Stomach smooth muscle (tissue), 2 donors: ENCODE data around the gene CRY1.
A peak's percentile ranks its signal among the peaks of the same experiment; 100 is the strongest.

Experiments
- H3K27ac ChIP-seq: one replicate; pipeline ENCODE4 v1.7.0; 2013; ENCODE audit warnings: mild to moderate bottlenecking, low read length, inconsistent platforms
- H3K27me3 ChIP-seq, 2 donors: one replicate each; pipeline ENCODE4 v1.7.0; 2013; ENCODE audit warnings: low read length in 2 of 2; ENCODE audit not compliant: insufficient read depth in 2 of 2, control insufficient read depth in 1 of 2
- H3K36me3 ChIP-seq, 2 donors: one replicate each; pipeline ENCODE4 v1.7.0; 2013; ENCODE audit warnings: low read length in 2 of 2; ENCODE audit not compliant: control insufficient read depth in 2 of 2, insufficient read depth in 2 of 2
- H3K4me1 ChIP-seq: one replicate; pipeline ENCODE4 v1.7.0; 2013; ENCODE audit warnings: low read length; ENCODE audit not compliant: control insufficient read depth, insufficient read depth
- H3K4me3 ChIP-seq, 2 donors: one replicate each; pipeline ENCODE4 v1.7.0; 2013; ENCODE audit warnings: low read length in 2 of 2
- H3K9ac ChIP-seq, 2 donors: one replicate each; pipeline ENCODE4 v1.7.0; 2013; ENCODE audit warnings: low read length in 2 of 2, mild to moderate bottlenecking in 1 of 2
- H3K9me3 ChIP-seq, 2 donors: one replicate each; pipeline ENCODE4 v1.7.0; 2013; ENCODE audit warnings: low read length in 2 of 2; ENCODE audit not compliant: control insufficient read depth in 2 of 2
- donor health status: healthy.
- donor health status: Pancreatic carcinoma.

The CRY1 gene

DNA sequence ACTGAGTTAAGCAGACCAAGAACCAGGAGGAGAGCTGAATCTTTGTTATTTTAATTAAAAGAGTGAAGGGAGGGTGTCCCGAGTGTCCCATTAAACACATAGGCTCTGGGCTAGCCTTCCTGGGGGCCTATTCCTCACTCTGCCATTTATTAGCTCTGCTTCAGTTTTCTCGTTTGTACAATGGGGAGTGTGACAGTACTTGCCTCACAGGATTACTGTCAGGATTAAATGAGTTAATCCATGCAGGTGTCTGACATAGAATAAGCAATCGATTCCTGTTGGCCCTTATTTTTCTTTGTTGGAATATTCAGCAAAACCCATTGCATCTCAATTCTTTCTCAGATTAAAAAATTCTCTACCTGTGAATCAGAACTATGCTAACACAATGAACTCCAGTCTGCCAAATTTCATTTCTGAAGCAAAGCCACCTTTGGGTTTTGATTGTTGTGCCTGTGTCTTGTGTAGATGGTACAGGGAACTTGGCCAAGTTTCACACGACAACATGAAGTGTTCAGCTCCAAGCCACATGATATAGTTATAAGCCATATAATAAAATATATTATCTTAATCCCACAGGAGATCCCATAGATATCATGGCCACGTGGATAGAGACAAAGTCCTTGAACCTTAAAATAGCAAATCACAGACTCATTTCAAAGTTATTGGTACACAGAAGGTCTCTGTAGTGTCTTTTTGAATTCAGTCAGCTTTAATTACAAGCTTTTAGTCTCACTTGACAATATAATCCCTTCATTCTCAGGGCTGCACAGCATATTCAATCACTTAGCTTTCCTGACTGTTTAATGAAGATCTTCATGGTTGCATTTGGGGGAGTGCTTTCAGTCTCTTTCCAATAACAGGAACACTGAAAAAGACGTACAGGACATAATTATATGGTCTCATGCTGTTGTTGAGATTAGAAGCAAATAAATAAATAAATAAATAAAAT is 34.4 kb upstream of the CRY1 start:
- H3K36me3 ChIP-seq: no peaks in the 10 kb centered on the region
- peaks cover 4% of the 10 kb centered on the region in 2 donors for H3K27me3 ChIP-seq
- H3K9ac ChIP-seq: no peak overlapping the region
- H3K4me3 ChIP-seq: no peak overlapping the region
- no peaks in the 10 kb centered on the region for H3K9me3 ChIP-seq
- no peaks in the 10 kb centered on the region for H3K4me1 ChIP-seq
- no peak overlapping the region for H3K27ac ChIP-seq

DNA sequence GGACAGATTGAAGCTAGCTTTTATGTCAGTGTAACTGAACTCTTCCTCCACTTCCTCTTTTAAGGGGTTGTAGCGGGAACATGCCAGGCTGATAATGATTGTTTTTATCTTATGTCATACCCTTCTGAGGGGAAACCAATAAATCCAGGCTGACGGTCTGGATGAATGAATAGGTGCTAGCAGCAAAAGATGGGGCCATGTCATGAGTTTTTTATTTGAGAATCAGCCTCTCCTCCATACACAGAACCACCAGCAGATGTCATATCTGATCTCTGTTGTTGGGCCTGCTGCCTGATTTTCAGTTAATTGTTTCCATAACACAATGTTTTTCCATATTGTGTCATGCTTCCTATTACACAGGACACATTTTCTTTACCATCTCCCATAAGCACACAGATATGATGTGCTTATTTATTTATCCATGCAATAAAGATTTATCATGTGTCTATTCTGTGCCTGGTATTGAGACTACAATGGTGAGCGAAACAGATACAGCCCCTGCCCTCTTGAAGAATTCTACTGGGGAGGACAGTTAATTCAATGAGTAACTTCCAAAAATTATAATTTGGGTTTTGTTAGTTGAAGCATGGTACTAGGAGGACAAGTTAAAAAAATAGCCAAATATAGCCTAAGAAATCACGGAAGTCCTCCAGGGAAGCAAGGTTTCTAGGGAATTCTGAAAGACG is 33.6 kb upstream of the CRY1 start:
- Histone ChIP-seq H3K27me3 (peaks cover 9 to 11% of the 10 kb centered on the region in 2 donors), H3K36me3 (no peaks in the 10 kb centered on the region), H3K27ac (no peak overlapping the region), H3K4me1 (no peaks in the 10 kb centered on the region), H3K9ac (no peak overlapping the region), H3K9me3 (no peaks in the 10 kb centered on the region), H3K4me3 (no peak overlapping the region)

DNA sequence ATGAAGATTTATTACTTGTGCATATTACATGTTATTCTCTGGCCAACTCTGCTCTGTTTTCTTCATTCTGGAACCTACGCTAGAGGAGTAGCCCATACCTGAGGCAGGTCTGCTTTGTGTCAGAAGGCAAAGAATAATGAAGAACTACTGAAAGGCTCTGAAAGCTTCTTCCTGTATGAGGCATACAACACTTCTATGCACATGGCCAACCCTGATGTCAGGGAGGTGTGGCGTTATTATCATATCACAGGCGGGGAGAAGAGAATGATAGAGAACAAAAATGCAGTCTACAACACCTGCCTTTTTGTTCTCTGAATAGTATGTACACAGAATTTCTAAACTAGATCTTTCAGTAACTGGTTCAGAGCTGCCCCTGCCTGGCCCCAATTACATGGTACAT is 32.5 kb upstream of the CRY1 start:
- H3K4me3 ChIP-seq: no peak overlapping the region
- H3K27ac ChIP-seq: no peak overlapping the region
- no peaks in the 10 kb centered on the region for H3K36me3 ChIP-seq
- no peaks in the 10 kb centered on the region for H3K4me1 ChIP-seq
- H3K9ac ChIP-seq: no peak overlapping the region
- H3K27me3 ChIP-seq: peaks cover 12 to 15% of the 10 kb centered on the region in 2 donors
- no peaks in the 10 kb centered on the region for H3K9me3 ChIP-seq

DNA sequence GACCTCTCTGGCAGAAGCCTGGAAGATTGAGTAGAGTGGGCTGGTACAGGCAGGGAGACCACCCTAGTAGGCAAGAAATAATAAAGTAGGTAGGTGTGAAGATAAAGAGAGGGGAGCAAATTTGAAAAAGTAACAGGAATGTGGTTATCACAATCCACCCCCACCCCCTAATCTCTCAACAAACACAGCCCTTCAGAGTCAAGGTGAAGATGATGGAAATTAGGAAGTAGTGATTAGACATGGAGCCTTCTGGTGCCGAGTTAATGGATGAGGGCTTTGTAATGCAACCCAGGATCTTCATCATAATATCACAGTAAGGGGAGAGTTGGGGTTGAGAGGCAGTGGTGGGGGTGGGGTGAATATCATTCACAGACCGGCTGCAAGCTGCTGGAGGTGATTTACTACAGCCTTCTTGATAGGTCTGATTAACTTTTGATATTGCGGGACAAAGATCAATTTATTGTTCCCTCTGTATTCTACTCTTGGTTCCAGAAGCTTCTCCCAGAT is 29.2 kb upstream of the CRY1 start:
- H3K27ac ChIP-seq: no peak overlapping the region
- H3K4me1 ChIP-seq: no peaks in the 10 kb centered on the region
- no peaks in the 10 kb centered on the region for H3K9me3 ChIP-seq
- H3K4me3 ChIP-seq: no peak overlapping the region
- no peak overlapping the region for H3K9ac ChIP-seq
- H3K36me3 ChIP-seq: no peaks in the 10 kb centered on the region
- peaks cover 14 to 15% of the 10 kb centered on the region in 2 donors for H3K27me3 ChIP-seq

DNA sequence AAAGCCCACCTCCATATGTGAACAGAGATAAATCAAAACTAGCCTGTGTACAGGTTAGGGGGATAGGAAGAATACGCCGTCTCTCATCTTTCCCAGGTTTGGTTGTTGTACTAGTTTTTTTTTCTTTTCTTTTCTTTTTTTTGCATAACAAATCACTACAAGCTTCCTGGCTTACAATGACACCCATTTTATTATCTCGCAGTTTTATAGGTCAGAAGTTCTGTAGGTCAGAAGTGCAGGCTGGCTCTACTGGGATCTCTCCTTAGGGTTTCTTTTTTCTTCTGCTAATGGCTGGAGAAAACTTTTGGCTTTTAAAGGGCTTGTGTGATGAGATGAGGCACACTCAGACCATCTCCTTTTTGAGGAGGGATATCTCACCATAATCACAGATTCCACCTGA is 25.7 kb upstream of the CRY1 start:
- Histone ChIP-seq H3K4me1 (no peaks in the 10 kb centered on the region), H3K9ac (no peak overlapping the region), H3K27ac (no peak overlapping the region), H3K4me3 (no peak overlapping the region), H3K36me3 (no peaks in the 10 kb centered on the region), H3K27me3 (peaks cover 14 to 15% of the 10 kb centered on the region in 2 donors), H3K9me3 (no peaks in the 10 kb centered on the region)

DNA sequence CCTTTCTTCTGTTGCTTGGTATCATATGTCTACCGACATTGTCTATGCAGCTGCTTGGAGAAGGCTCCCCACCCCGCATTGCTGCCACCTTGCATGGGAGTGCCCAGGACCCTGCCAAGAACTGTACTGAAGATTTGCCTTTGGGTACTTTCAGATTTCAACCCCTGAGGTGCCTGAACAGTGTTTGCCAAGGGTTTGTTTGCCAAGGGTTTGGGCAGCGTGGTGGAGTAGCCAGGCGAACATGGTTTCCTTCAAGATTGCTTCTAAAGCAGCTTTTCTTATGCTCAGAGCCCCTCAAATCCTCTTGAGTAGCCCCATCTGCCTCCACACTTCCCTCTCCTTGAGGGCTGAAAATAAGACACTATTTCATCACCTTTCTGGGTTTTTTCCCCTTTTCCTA is 25.3 kb upstream of the CRY1 start:
- no peaks in the 10 kb centered on the region for H3K9me3 ChIP-seq
- H3K4me3 ChIP-seq: no peak overlapping the region
- no peak overlapping the region for H3K27ac ChIP-seq
- no peaks in the 10 kb centered on the region for H3K36me3 ChIP-seq
- H3K27me3 ChIP-seq: peaks cover 14 to 15% of the 10 kb centered on the region in 2 donors
- no peak overlapping the region for H3K9ac ChIP-seq
- H3K4me1 ChIP-seq: no peaks in the 10 kb centered on the region

DNA sequence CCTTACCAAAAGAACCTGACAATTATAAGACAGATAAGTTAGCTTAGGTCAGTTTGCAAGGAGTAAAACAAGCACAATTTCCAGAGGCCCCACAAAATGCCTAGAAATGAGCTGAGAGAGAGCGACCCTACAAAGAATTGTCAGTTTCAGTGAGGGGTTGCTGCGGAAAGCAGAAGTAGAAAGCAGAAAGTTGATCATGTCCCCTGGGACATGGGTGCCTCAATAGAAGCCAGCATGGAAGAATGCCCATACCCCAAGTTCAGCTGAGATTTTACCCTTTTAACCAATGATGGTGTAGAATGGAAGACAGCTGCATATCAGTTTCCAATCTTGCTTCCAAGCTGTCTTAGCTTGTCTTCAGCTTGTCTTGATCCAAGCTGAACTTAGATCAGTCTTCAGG is 21.8 kb upstream of the CRY1 start:
- Histone ChIP-seq H3K9ac (no peak overlapping the region), H3K27me3 (peaks cover 0 to 2% of the 10 kb centered on the region in 2 donors), H3K9me3 (no peaks in the 10 kb centered on the region), H3K36me3 (no peaks in the 10 kb centered on the region), H3K4me1 (no peaks in the 10 kb centered on the region), H3K4me3 (no peak overlapping the region), H3K27ac (no peak overlapping the region)

DNA sequence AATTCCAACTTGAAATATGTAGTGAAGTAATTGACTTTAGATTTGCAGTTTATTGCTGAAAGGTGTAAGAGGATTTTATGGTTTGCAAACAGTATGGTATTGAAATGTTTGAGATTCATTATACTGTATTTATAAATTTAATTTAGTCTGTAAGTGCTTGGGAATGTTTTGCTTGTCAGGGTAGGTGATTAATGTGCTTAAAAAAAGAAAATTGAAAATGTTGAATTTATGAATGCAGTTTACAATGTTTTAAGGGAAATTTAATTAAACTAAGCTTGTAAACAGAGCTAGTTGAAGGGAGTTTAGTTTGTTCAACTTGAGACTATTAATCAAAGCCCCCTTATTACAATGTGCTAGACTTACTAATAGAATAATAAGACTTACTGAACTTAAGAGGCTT is 18.0 kb upstream of the CRY1 start:
- Histone ChIP-seq H3K27me3 (no peaks in the 10 kb centered on the region), H3K9me3 (no peaks in the 10 kb centered on the region), H3K4me1 (no peaks in the 10 kb centered on the region), H3K4me3 (no peak overlapping the region), H3K9ac (no peak overlapping the region), H3K36me3 (no peaks in the 10 kb centered on the region), H3K27ac (no peak overlapping the region)

DNA sequence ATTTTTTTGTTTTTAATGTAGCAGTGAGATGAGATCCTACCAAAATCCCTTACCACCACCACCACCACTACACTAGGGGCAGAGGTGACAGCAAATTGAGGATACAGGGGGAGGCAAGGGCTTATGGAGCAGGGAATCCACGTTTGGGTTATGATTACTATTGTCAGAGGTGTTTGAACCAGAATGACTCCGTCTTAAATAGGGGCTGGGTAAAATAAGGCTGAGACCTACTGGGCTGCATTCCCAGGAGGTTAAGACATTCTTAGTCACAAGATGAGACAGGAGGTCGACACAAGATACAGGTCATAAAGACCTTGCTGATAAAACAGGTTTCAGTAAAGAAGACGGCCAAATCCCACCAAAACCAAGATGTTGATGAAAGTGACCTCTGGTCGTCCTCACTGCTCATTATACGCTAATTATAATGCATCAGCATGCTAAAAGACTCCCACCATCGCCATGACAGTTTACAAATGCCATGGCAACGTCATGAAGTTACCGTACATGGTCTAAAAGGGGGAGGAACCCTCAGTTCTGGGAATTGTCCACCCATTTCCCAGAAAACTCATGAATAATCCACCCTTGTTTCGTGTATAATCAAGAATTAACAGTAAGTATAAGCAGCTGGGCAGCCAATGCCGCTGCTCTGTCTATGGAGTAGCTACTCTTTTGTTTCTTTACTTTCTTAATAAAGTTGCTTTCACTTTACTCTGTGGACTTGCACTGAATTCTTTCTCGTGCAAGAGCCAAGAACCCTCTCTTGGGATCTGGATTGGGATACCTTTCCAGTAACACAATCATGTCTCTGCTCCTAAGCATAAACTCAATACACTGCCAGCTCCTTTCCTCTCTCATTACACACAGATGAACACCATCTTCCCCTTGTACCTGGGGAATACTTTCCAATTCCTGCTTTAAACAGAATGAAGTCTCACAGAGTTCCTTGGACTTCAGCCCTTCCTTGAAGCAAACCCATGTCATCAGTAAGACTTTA is 16.7 kb upstream of the CRY1 start:
- Histone ChIP-seq H3K9ac (no peak overlapping the region), H3K4me1 (no peaks in the 10 kb centered on the region), H3K36me3 (no peaks in the 10 kb centered on the region), H3K27ac (no peak overlapping the region), H3K9me3 (no peaks in the 10 kb centered on the region), H3K4me3 (peak overlapping the region; percentile 36 to 44), H3K27me3 (no peaks in the 10 kb centered on the region)

DNA sequence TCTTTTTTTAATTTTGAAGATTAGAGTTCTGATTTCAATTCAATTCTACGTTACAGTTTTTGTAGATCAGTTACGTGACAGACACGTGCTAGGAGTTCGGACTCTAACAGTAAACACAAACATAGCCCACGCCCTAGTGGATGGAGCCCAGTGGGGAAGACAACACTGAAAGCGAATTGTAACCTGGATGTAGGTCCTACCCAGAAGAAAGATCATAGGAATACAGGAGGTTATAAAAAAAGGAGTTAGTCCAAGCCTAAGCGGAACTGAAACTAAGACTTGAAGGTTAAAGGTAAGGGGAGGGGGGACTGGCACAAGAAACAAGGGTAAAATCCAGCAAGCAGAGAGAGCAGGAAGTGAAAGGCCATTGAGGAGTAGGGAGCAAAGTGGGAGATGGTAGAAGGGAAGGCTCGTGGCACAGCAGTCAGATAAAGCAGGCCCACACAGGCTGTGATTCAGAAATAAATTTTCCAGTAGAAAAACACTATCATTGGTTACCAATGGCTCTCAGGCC is 15.7 kb upstream of the CRY1 start:
- Histone ChIP-seq H3K36me3 (no peaks in the 10 kb centered on the region), H3K9ac (no peak overlapping the region), H3K9me3 (no peaks in the 10 kb centered on the region), H3K4me1 (no peaks in the 10 kb centered on the region), H3K4me3 (no peak overlapping the region), H3K27me3 (no peaks in the 10 kb centered on the region), H3K27ac (no peak overlapping the region)
